ENCODE measurements around the gene HPN.
A peak's percentile ranks its signal among the peaks of the same experiment; 100 is the strongest.

The HPN gene

GRCh38 chr19:35066691-35067563, 25.4 kb downstream of the HPN start:
- peak overlapping the region; percentile 50 for H3K27ac ChIP-seq (ENCODE audit: low read depth, low read length)
- peak overlapping the region; percentile 38; the same call in 1 of the 2 replicates for H3K4me3 ChIP-seq (ENCODE audit: low read depth, low read length)
- H3K4me1 ChIP-seq (ENCODE audit: control insufficient read depth, insufficient read depth, low read length) = peaks cover 19% of the 10 kb centered on the region
- H3K36me3 ChIP-seq (ENCODE audit: control insufficient read depth, insufficient read depth, low read length) = no peaks in the 10 kb centered on the region
- H3K9me3 ChIP-seq (ENCODE audit: control insufficient read depth, insufficient read depth, low read depth, low read length) = peaks cover 4% of the 10 kb centered on the region; the same call in 1 of the 2 replicates
- no peaks in the 10 kb centered on the region for H3K27me3 ChIP-seq (ENCODE audit: control insufficient read depth, insufficient read depth, low read length)
- H3K9ac ChIP-seq (ENCODE audit: low read length) = peak overlapping the region; percentile 50

- Histone ChIP-seq H3K4me1 (ENCODE audit: control insufficient read depth, insufficient read depth, low read length) (peaks cover 19% of the 10 kb centered on the region), H3K27ac (ENCODE audit: low read depth, low read length) (peak overlapping the region; percentile 84; the same call in 1 of the 2 replicates), H3K9ac (ENCODE audit: low read length) (peak overlapping the region; percentile 83)
Observed at GRCh38 chr19:35068941-35069634, 27.6 kb downstream of the HPN start.

GRCh38 chr19:35069696-35070095, 28.2 kb downstream of the HPN start:
- peak overlapping the region; percentile 84; the same call in 1 of the 2 replicates for H3K27ac ChIP-seq (ENCODE audit: low read depth, low read length)
- H3K4me3 ChIP-seq (ENCODE audit: low read depth, low read length) = no peak overlapping the region
- no peaks in the 10 kb centered on the region for H3K27me3 ChIP-seq (ENCODE audit: control insufficient read depth, insufficient read depth, low read length)
- H3K36me3 ChIP-seq (ENCODE audit: control insufficient read depth, insufficient read depth, low read length) = no peaks in the 10 kb centered on the region
- H3K4me1 ChIP-seq (ENCODE audit: control insufficient read depth, insufficient read depth, low read length) = peaks cover 19% of the 10 kb centered on the region
- peak overlapping the region; percentile 83 for H3K9ac ChIP-seq (ENCODE audit: low read length)
- H3K9me3 ChIP-seq (ENCODE audit: control insufficient read depth, insufficient read depth, low read depth, low read length) = peaks cover 4% of the 10 kb centered on the region; the same call in 1 of the 2 replicates

More at GRCh38 chr19:35068941-35069634, 27.6 kb downstream of the HPN start:
- peaks cover 4% of the 10 kb centered on the region; the same call in 1 of the 2 replicates for H3K9me3 ChIP-seq (ENCODE audit: control insufficient read depth, insufficient read depth, low read depth, low read length)
- H3K4me3 ChIP-seq (ENCODE audit: low read depth, low read length) = no peak overlapping the region
- no peaks in the 10 kb centered on the region for H3K27me3 ChIP-seq (ENCODE audit: control insufficient read depth, insufficient read depth, low read length)
- H3K36me3 ChIP-seq (ENCODE audit: control insufficient read depth, insufficient read depth, low read length) = no peaks in the 10 kb centered on the region

GRCh38 chr19:35070471-35070870, 28.9 kb downstream of the HPN start:
- Histone ChIP-seq H3K4me1 (ENCODE audit: control insufficient read depth, insufficient read depth, low read length) (peaks cover 19% of the 10 kb centered on the region), H3K4me3 (ENCODE audit: low read depth, low read length) (no peak overlapping the region), H3K27ac (ENCODE audit: low read depth, low read length) (no peak overlapping the region), H3K27me3 (ENCODE audit: control insufficient read depth, insufficient read depth, low read length) (no peaks in the 10 kb centered on the region), H3K9me3 (ENCODE audit: control insufficient read depth, insufficient read depth, low read depth, low read length) (peaks cover 4% of the 10 kb centered on the region; the same call in 1 of the 2 replicates), H3K36me3 (ENCODE audit: control insufficient read depth, insufficient read depth, low read length) (no peaks in the 10 kb centered on the region), H3K9ac (ENCODE audit: low read length) (no peak overlapping the region)

GRCh38 chr19:35073516-35073915, 32.0 kb downstream of the HPN start:
- Histone ChIP-seq H3K36me3 (ENCODE audit: control insufficient read depth, insufficient read depth, low read length) (no peaks in the 10 kb centered on the region), H3K9ac (ENCODE audit: low read length) (no peak overlapping the region), H3K4me3 (ENCODE audit: low read depth, low read length) (no peak overlapping the region), H3K27ac (ENCODE audit: low read depth, low read length) (no peak overlapping the region), H3K4me1 (ENCODE audit: control insufficient read depth, insufficient read depth, low read length) (peaks cover 14% of the 10 kb centered on the region), H3K9me3 (ENCODE audit: control insufficient read depth, insufficient read depth, low read depth, low read length) (peaks cover 4% of the 10 kb centered on the region; the same call in 1 of the 2 replicates), H3K27me3 (ENCODE audit: control insufficient read depth, insufficient read depth, low read length) (no peaks in the 10 kb centered on the region)

GRCh38 chr19:35073941-35074340, 32.4 kb downstream of the HPN start:
- no peaks in the 10 kb centered on the region for H3K27me3 ChIP-seq (ENCODE audit: control insufficient read depth, insufficient read depth, low read length)
- no peak overlapping the region for H3K9ac ChIP-seq (ENCODE audit: low read length)
- peaks cover 10% of the 10 kb centered on the region for H3K4me1 ChIP-seq (ENCODE audit: control insufficient read depth, insufficient read depth, low read length)
- H3K27ac ChIP-seq (ENCODE audit: low read depth, low read length) = no peak overlapping the region
- H3K36me3 ChIP-seq (ENCODE audit: control insufficient read depth, insufficient read depth, low read length) = no peaks in the 10 kb centered on the region
- no peak overlapping the region for H3K4me3 ChIP-seq (ENCODE audit: low read depth, low read length)
- peaks cover 4% of the 10 kb centered on the region; the same call in 1 of the 2 replicates for H3K9me3 ChIP-seq (ENCODE audit: control insufficient read depth, insufficient read depth, low read depth, low read length)

- H3K4me1 ChIP-seq (ENCODE audit: control insufficient read depth, insufficient read depth, low read length) = peaks cover 4% of the 10 kb centered on the region
- no peak overlapping the region for H3K27ac ChIP-seq (ENCODE audit: low read depth, low read length)
- H3K27me3 ChIP-seq (ENCODE audit: control insufficient read depth, insufficient read depth, low read length) = no peaks in the 10 kb centered on the region
- H3K9me3 ChIP-seq (ENCODE audit: control insufficient read depth, insufficient read depth, low read depth, low read length) = peaks cover 4% of the 10 kb centered on the region; the same call in 1 of the 2 replicates
- H3K4me3 ChIP-seq (ENCODE audit: low read depth, low read length) = no peak overlapping the region
- no peaks in the 10 kb centered on the region for H3K36me3 ChIP-seq (ENCODE audit: control insufficient read depth, insufficient read depth, low read length)
- no peak overlapping the region for H3K9ac ChIP-seq (ENCODE audit: low read length)
Observed at GRCh38 chr19:35074426-35075201, 33.1 kb downstream of the HPN start.

GRCh38 chr19:35075202-35076025, 33.9 kb downstream of the HPN start:
- Histone ChIP-seq H3K27me3 (ENCODE audit: control insufficient read depth, insufficient read depth, low read length) (no peaks in the 10 kb centered on the region), H3K27ac (ENCODE audit: low read depth, low read length) (no peak overlapping the region), H3K4me3 (ENCODE audit: low read depth, low read length) (no peak overlapping the region), H3K36me3 (ENCODE audit: control insufficient read depth, insufficient read depth, low read length) (no peaks in the 10 kb centered on the region), H3K9me3 (ENCODE audit: control insufficient read depth, insufficient read depth, low read depth, low read length) (peaks cover 3% of the 10 kb centered on the region; the same call in 1 of the 2 replicates), H3K9ac (ENCODE audit: low read length) (no peak overlapping the region), H3K4me1 (ENCODE audit: control insufficient read depth, insufficient read depth, low read length) (no peaks in the 10 kb centered on the region)

- Histone ChIP-seq H3K9ac (ENCODE audit: low read length) (no peak overlapping the region), H3K36me3 (ENCODE audit: control insufficient read depth, insufficient read depth, low read length) (no peaks in the 10 kb centered on the region), H3K4me1 (ENCODE audit: control insufficient read depth, insufficient read depth, low read length) (no peaks in the 10 kb centered on the region), H3K27me3 (ENCODE audit: control insufficient read depth, insufficient read depth, low read length) (no peaks in the 10 kb centered on the region), H3K9me3 (ENCODE audit: control insufficient read depth, insufficient read depth, low read depth, low read length) (no peaks in the 10 kb centered on the region), H3K27ac (ENCODE audit: low read depth, low read length) (no peak overlapping the region), H3K4me3 (ENCODE audit: low read depth, low read length) (no peak overlapping the region)
Observed at GRCh38 chr19:35076026-35076370, 34.5 kb downstream of the HPN start.

GRCh38 chr19:35076657-35077056, 35.1 kb downstream of the HPN start:
- H3K27me3 ChIP-seq (ENCODE audit: control insufficient read depth, insufficient read depth, low read length) = no peaks in the 10 kb centered on the region
- no peak overlapping the region for H3K9ac ChIP-seq (ENCODE audit: low read length)
- no peak overlapping the region for H3K27ac ChIP-seq (ENCODE audit: low read depth, low read length)
- no peak overlapping the region for H3K4me3 ChIP-seq (ENCODE audit: low read depth, low read length)
- no peaks in the 10 kb centered on the region for H3K4me1 ChIP-seq (ENCODE audit: control insufficient read depth, insufficient read depth, low read length)
- no peaks in the 10 kb centered on the region for H3K9me3 ChIP-seq (ENCODE audit: control insufficient read depth, insufficient read depth, low read depth, low read length)
- H3K36me3 ChIP-seq (ENCODE audit: control insufficient read depth, insufficient read depth, low read length) = no peaks in the 10 kb centered on the region

All from HUES6 (cell line).